ENCODE results near the gene WNT5B. TPM values are rescaled to one million over a fixed set of nuclear protein-coding genes. Genes with fewer than 3 reads are reported as not detected.

Gene WNT5B
- total and polyA plus RNA-seq, 4 donors, result 0.88 to 11.2 (median 2.8) TPM

DNA sequence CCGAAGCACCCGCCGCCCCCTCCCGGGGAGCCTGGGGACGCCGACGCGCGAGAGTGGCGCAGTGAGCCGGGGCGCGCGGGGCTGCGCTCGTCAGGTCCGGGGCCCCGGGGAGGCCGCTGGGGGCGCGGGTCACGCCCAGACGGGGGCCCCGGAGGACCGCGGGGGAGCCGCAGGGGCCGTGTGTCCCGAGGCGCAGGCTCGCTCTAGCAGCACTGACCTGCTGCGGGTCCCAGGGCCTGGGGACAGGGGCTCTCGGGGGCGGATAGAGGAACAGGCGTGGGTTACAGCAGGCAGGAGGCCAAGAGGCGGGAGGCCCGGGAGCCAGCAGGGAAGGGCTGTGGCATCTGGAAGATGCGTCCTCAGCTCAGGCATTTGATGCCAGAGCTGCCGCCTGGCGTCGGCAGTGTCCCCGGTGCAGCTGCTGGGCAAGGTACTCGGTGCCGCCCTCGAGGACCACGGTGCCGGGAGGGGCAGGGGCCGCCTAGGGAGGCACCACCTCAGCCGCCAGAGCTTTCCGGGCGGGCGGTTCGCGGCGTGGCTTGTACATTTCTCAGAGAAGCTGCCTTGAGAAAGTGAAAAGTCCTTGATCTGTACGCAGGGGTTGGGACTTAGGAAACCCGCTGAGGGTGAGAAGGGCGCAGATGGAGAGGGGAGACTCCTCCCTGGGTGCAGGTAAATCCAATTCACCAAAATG lies 1.2 kb downstream of the WNT5B start:
- 2 to 3% methylated on average over 49 to 58 of the region's 58 CpGs for WGBS, 2 donors
- Histone ChIP-seq H3K4me3 (ENCODE audit: low read length in 2 of 2) (peak overlapping the region; percentile 36 to 40), H3K36me3 (ENCODE audit: control insufficient read depth in 1 of 2, insufficient read depth in 2 of 2, low read length in 1 of 2) (no peaks in the 10 kb centered on the region), H3K27me3 (ENCODE audit: control insufficient read depth in 1 of 2, insufficient read depth in 2 of 2, low read length in 1 of 2) (no peaks in the 10 kb centered on the region), H3K4me1 (ENCODE audit: control insufficient read depth in 1 of 2, insufficient read depth in 2 of 2, low read length in 2 of 2) (no peaks in the 10 kb centered on the region), H3K27ac (ENCODE audit: low read depth in 1 of 2, low read length in 2 of 2) (no peak overlapping the region), H3K9me3 (ENCODE audit: control insufficient read depth, low read length) (no peaks in the 10 kb centered on the region)
- ATAC-seq (ENCODE audit: low FRiP score) (peak; percentile 61), DNase-seq (peak; percentile 75 to 83)
- intact Hi-C loops (cut with DNase I), result loop anchor here in 1 of 2 donors (5.0 kb wide), 1 partner anchor 307 kb away; no protein-coding TSS in a partner anchor

DNA sequence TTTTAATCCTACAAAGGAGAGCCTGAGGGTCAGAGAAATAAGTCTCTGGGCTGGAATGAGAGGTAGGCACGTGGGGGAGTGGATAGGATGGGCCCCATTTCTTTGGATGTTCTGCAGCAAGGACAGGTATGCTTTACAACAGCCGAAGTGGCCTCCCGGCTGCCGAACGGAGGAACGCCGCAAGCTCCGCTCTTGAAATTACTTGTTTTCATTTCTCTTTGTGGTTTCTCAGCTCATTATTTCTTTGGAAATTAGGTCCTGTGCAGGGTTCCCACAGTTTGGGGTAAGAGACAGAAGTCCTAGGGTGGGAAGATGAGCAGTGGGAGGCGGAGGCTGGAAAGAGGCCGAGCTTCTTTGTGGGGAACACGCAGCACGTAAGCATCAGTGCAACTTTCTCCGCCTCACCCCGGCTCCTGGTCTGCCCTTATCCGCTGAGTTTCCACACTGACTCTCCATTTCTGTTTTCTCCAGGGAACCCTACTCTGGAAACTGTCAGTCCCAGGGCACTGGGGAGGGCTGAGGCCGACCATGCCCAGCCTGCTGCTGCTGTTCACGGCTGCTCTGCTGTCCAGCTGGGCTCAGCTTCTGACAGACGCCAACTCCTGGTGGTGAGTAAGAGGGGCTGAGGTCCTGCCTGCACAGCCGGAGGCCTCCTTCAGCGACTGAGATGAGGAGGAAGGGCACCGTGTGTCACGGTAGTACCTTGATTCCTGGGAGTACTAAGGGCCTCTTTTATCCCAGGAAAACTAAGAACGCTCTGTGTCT lies 2.0 kb downstream of the WNT5B start:
- no peaks in the 10 kb centered on the region for H3K27me3 ChIP-seq (ENCODE audit: control insufficient read depth in 1 of 2, insufficient read depth in 2 of 2, low read length in 1 of 2)
- intact Hi-C loops (cut with DNase I), result loop anchor here in 1 of 2 donors (5.0 kb wide), 1 partner anchor 306 kb away; no protein-coding TSS in a partner anchor
- H3K4me1 ChIP-seq (ENCODE audit: control insufficient read depth in 1 of 2, insufficient read depth in 2 of 2, low read length in 2 of 2), result no peaks in the 10 kb centered on the region
- no peak for ATAC-seq (ENCODE audit: low FRiP score)
- no peaks in the 10 kb centered on the region for H3K36me3 ChIP-seq (ENCODE audit: control insufficient read depth in 1 of 2, insufficient read depth in 2 of 2, low read length in 1 of 2)
- WGBS, 2 donors, result 80 to 83% methylated on average over 23 of the region's 23 CpGs
- H3K4me3 ChIP-seq (ENCODE audit: low read length in 2 of 2), result no peak overlapping the region
- no peak for DNase-seq
- no peak overlapping the region for H3K27ac ChIP-seq (ENCODE audit: low read depth in 1 of 2, low read length in 2 of 2)
- H3K9me3 ChIP-seq (ENCODE audit: control insufficient read depth, low read length), result no peaks in the 10 kb centered on the region

DNA sequence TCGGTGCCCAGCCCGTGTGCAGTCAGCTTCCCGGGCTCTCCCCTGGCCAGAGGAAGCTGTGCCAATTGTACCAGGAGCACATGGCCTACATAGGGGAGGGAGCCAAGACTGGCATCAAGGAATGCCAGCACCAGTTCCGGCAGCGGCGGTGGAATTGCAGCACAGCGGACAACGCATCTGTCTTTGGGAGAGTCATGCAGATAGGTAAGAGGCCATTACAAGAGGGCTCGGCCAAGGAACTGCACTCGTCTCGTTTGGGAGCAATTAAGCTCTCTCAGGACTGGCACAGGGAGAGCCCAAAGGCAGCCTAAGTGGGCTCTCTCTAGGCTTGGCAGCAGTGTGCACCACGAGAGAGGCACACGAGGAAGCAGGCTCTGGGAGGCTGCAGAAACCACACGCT lies 3.7 kb downstream of the WNT5B start:
- Histone ChIP-seq H3K36me3 (ENCODE audit: control insufficient read depth in 1 of 2, insufficient read depth in 2 of 2, low read length in 1 of 2) (no peaks in the 10 kb centered on the region), H3K27ac (ENCODE audit: low read depth in 1 of 2, low read length in 2 of 2) (no peak overlapping the region), H3K4me1 (ENCODE audit: control insufficient read depth in 1 of 2, insufficient read depth in 2 of 2, low read length in 2 of 2) (no peaks in the 10 kb centered on the region), H3K4me3 (ENCODE audit: low read length in 2 of 2) (no peak overlapping the region), H3K27me3 (ENCODE audit: control insufficient read depth in 1 of 2, insufficient read depth in 2 of 2, low read length in 1 of 2) (no peaks in the 10 kb centered on the region), H3K9me3 (ENCODE audit: control insufficient read depth, low read length) (no peaks in the 10 kb centered on the region)
- intact Hi-C loops (cut with DNase I), result loop anchor here in 1 of 2 donors (5.0 kb wide), 1 partner anchor 305 kb away; no protein-coding TSS in a partner anchor
- 26 to 27% methylated on average over 14 of the region's 14 CpGs for WGBS, 2 donors
- no peak for ATAC-seq (ENCODE audit: low FRiP score)
- peak in 1 of 2 donors; percentile 79 for DNase-seq

DNA sequence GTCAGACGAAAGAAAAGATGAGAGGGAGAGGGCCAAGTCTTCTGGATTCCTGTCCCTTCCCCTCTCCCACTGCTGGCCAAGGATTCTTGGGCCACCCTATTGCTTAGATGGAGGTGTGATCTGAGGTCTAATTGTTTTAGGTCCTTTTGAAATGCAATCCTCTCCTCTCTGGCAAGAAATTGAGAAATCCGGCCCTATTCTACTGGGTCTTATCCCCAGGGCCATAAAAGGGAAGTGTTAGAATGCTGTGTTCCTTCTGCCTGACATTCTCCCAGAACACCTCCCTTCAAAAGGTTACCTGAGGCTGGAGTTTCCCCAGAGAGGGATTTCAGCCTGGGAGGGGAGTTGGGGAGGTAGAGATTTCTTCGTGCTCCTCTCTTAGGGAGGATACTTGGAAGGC lies 4.4 kb downstream of the WNT5B start:
- 75 to 81% methylated on average over 3 of the region's 3 CpGs for WGBS, 2 donors
- Histone ChIP-seq H3K4me3 (ENCODE audit: low read length in 2 of 2) (no peak overlapping the region), H3K27me3 (ENCODE audit: control insufficient read depth in 1 of 2, insufficient read depth in 2 of 2, low read length in 1 of 2) (no peaks in the 10 kb centered on the region), H3K36me3 (ENCODE audit: control insufficient read depth in 1 of 2, insufficient read depth in 2 of 2, low read length in 1 of 2) (no peaks in the 10 kb centered on the region), H3K27ac (ENCODE audit: low read depth in 1 of 2, low read length in 2 of 2) (no peak overlapping the region), H3K4me1 (ENCODE audit: control insufficient read depth in 1 of 2, insufficient read depth in 2 of 2, low read length in 2 of 2) (no peaks in the 10 kb centered on the region), H3K9me3 (ENCODE audit: control insufficient read depth, low read length) (no peaks in the 10 kb centered on the region)
- DNase-seq, result no peak
- intact Hi-C loops (cut with DNase I), result loop anchor here in 1 of 2 donors (5.0 kb wide), 1 partner anchor 304 kb away; no protein-coding TSS in a partner anchor
- ATAC-seq (ENCODE audit: low FRiP score), result no peak

DNA sequence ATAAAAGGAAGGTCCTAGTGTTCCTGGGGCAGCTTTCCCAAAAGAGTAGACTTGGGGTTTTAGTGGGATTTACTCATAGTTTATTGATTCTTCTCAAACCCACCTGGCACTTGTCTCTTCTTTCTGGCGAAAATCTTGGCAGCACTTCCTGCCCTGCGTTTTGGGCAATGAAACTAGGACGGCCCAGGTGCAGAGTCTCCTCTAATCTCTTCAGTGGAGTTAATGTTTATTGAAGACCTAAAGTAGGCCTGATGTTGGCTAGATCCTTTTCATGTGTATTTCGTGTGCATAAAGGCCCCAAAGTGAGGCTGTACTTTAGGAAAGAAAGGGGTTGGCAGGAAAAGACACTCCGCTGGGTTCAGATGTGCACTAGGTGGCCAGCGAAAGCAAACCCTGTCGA lies 5.1 kb downstream of the WNT5B start:
- H3K9me3 ChIP-seq (ENCODE audit: control insufficient read depth, low read length), result no peaks in the 10 kb centered on the region
- no peak for DNase-seq
- H3K27me3 ChIP-seq (ENCODE audit: control insufficient read depth in 1 of 2, insufficient read depth in 2 of 2, low read length in 1 of 2), result no peaks in the 10 kb centered on the region
- intact Hi-C loops (cut with DNase I), result loop anchor here in 1 of 2 donors (5.0 kb wide), 1 partner anchor 303 kb away; no protein-coding TSS in a partner anchor
- WGBS, 2 donors, result 68 to 76% methylated on average over 7 of the region's 7 CpGs
- no peak overlapping the region for H3K27ac ChIP-seq (ENCODE audit: low read depth in 1 of 2, low read length in 2 of 2)
- no peak overlapping the region for H3K4me3 ChIP-seq (ENCODE audit: low read length in 2 of 2)
- H3K36me3 ChIP-seq (ENCODE audit: control insufficient read depth in 1 of 2, insufficient read depth in 2 of 2, low read length in 1 of 2), result no peaks in the 10 kb centered on the region
- H3K4me1 ChIP-seq (ENCODE audit: control insufficient read depth in 1 of 2, insufficient read depth in 2 of 2, low read length in 2 of 2), result no peaks in the 10 kb centered on the region
- no peak for ATAC-seq (ENCODE audit: low FRiP score)

DNA sequence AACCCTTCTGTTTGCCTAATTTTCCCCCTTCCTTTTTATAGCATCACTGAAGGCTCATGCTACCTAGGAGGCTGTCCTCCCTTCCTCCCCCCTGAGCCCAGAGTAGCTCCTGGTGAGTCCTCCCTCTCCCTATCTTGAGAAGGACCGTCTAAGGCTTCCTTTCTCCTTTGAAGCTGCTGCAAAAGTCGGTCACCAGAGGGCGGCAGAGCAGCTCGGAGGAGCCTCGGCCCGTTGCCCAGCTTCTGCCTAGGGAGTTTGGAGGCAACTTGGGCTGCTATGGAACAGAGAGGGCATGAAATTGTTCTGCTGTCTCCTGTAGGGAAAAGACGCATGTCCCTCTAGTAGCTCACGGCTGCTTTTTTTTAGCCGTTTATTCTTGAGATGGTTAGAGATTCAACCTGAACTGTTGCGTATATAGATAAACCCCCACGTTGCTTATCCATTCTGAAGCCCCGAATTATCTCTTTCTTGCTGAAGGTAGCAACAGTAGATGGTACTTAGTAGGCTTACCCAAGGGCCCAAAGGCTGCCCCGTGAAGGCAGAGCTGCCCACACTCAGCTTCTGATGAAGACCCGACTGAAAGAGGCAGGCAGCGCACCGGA lies 5.7 kb downstream of the WNT5B start:
- intact Hi-C loops (cut with DNase I), result loop anchor here in 1 of 2 donors (5.0 kb wide), 1 partner anchor 303 kb away; no protein-coding TSS in a partner anchor
- H3K9me3 ChIP-seq (ENCODE audit: control insufficient read depth, low read length), result no peaks in the 10 kb centered on the region
- H3K27me3 ChIP-seq (ENCODE audit: control insufficient read depth in 1 of 2, insufficient read depth in 2 of 2, low read length in 1 of 2), result no peaks in the 10 kb centered on the region
- no peaks in the 10 kb centered on the region for H3K36me3 ChIP-seq (ENCODE audit: control insufficient read depth in 1 of 2, insufficient read depth in 2 of 2, low read length in 1 of 2)
- 38 to 40% methylated on average over 16 of the region's 16 CpGs for WGBS, 2 donors
- ATAC-seq (ENCODE audit: low FRiP score) (peak; percentile 77), DNase-seq (peak; percentile 89 to 93)
- no peaks in the 10 kb centered on the region for H3K4me1 ChIP-seq (ENCODE audit: control insufficient read depth in 1 of 2, insufficient read depth in 2 of 2, low read length in 2 of 2)
- no peak overlapping the region for H3K4me3 ChIP-seq (ENCODE audit: low read length in 2 of 2)
- no peak overlapping the region for H3K27ac ChIP-seq (ENCODE audit: low read depth in 1 of 2, low read length in 2 of 2)

DNA sequence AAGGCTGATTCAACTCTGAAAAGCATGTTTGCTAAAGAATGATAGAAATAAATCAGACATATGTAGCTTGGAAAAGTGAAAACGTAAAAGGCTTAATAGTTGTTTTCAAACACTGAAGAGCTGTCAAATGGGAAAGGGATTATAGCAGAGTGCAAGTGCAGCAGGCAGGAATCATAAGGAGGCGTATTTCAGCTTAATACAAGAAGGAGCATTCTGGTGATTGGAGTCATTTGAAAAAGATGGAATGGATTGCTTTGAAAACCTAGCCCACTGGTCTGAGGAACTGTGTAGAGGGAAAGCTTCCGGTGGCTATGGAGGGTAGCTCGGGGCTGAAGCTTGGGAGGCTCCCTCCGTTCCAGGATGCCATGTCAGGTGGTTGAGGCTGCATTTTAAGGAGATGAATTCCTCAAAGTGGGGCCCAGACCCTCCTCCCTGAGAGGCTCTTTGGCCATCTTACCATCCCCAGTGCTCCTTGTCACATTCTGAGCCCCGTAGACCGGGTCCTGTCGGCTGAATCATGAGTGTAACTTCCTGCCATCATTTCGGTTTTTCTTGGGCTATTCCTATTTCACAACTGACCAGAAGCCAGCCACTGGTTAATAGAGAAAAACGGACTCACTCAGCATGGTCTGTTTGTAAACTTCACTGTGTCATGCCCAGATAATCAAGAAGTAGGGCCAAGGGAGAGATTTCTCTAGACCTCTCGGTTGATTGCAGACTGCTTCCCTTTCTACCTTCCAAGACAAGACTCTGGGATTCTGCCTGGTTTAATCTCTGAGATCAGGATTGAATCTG lies 6.5 kb downstream of the WNT5B start:
- Histone ChIP-seq H3K9me3 (ENCODE audit: control insufficient read depth, low read length) (no peaks in the 10 kb centered on the region), H3K4me3 (ENCODE audit: low read length in 2 of 2) (no peak overlapping the region), H3K27me3 (ENCODE audit: control insufficient read depth in 1 of 2, insufficient read depth in 2 of 2, low read length in 1 of 2) (no peaks in the 10 kb centered on the region), H3K4me1 (ENCODE audit: control insufficient read depth in 1 of 2, insufficient read depth in 2 of 2, low read length in 2 of 2) (no peaks in the 10 kb centered on the region), H3K36me3 (ENCODE audit: control insufficient read depth in 1 of 2, insufficient read depth in 2 of 2, low read length in 1 of 2) (no peaks in the 10 kb centered on the region), H3K27ac (ENCODE audit: low read depth in 1 of 2, low read length in 2 of 2) (no peak overlapping the region)
- no peak for ATAC-seq (ENCODE audit: low FRiP score)
- 87 to 89% methylated on average over 11 of the region's 11 CpGs for WGBS, 2 donors
- intact Hi-C loops (cut with DNase I), result no loop called here
- DNase-seq, result no peak

DNA sequence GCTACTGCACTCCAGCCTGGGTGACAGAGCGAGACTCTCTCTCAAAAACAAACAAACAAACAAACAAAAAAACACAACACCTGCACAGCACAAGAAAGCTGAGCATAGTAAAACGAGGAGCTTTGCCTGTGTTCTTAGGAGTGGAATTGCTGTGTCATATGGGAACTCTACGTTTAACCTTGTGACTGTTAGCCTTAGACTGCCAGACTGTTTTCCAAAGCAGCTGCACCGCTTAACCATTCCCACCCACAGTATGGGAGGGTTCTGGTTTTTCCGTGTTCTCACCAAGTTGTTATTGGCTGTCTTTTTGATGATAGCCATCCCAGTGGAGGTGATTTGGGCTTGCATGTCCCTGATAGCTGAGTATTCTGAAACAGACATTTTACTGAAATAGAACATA lies 9.2 kb downstream of the WNT5B start:
- Histone ChIP-seq H3K27ac (ENCODE audit: low read depth in 1 of 2, low read length in 2 of 2) (no peak overlapping the region), H3K27me3 (ENCODE audit: control insufficient read depth in 1 of 2, insufficient read depth in 2 of 2, low read length in 1 of 2) (no peaks in the 10 kb centered on the region), H3K36me3 (ENCODE audit: control insufficient read depth in 1 of 2, insufficient read depth in 2 of 2, low read length in 1 of 2) (no peaks in the 10 kb centered on the region), H3K9me3 (ENCODE audit: control insufficient read depth, low read length) (no peaks in the 10 kb centered on the region), H3K4me1 (ENCODE audit: control insufficient read depth in 1 of 2, insufficient read depth in 2 of 2, low read length in 2 of 2) (no peaks in the 10 kb centered on the region), H3K4me3 (ENCODE audit: low read length in 2 of 2) (no peak overlapping the region)
- intact Hi-C loops (cut with DNase I), result no loop called here
- DNase-seq, result no peak
- ATAC-seq (ENCODE audit: low FRiP score), result no peak
- 85 to 90% methylated on average over 5 of the region's 5 CpGs for WGBS, 2 donors

Measured in aorta (tissue), 5 donors.